K562 (cell line): ENCODE measurements around the gene ACTRT3. TPM values are rescaled to one million over a fixed set of nuclear protein-coding genes. Genes with fewer than 3 reads are reported as not detected.

Experiments used
- BRD9 ChIP-seq: fragments of 450-650 bp; IDR thresholded peaks from 2 replicates; pipeline ENCODE4 v1.6.1; 2018; ENCODE audit warnings: low read depth; ENCODE audit not compliant: partially characterized antibody
- CCNT2 ChIP-seq: IDR thresholded peaks from 2 replicates; pipeline ENCODE4 v1.6.1; 2011; ENCODE audit warnings: borderline replicate concordance, low read depth, mild to moderate bottlenecking, moderate library complexity, mixed read lengths, low read length; ENCODE audit not compliant: insufficient read length; ENCODE audit errors: extremely low read depth
- CEBPB ChIP-seq: fragments of 450-650 bp; IDR thresholded peaks from 2 replicates; pipeline ENCODE4 v1.6.1; 2016; ENCODE audit warnings: missing genetic modification characterization, missing compliant biosample characterization
- COPS2 ChIP-seq: fragments of 450-650 bp; conservative IDR thresholded peaks from 2 replicates; pipeline ENCODE4 v1.6.1; 2016; ENCODE audit warnings: mild to moderate bottlenecking, moderate library complexity
- CTCFL ChIP-seq: IDR thresholded peaks from 2 replicates; pipeline ENCODE4 v1.6.1; 2011; ENCODE audit warnings: borderline replicate concordance, low read depth, mild to moderate bottlenecking, moderate library complexity, low read length; ENCODE audit not compliant: insufficient read depth, poor library complexity, severe bottlenecking
- GTF2F1 ChIP-seq: IDR thresholded peaks from 2 replicates; pipeline ENCODE4 v1.6.1; 2011; ENCODE audit warnings: low read depth, low read length, improper control_type of control experiment
- KDM4B ChIP-seq, 2 experiments: fragments of 450-650 bp in 1 of 2; sonication (generic) in 1 of 2; IDR thresholded peaks; 2 replicates each; pipeline ENCODE4 v1.6.1; 2016 to 2017; ENCODE audit warnings: borderline replicate concordance in 2 of 2, antibody characterized with exemption in 1 of 2, low read depth in 1 of 2, mild to moderate bottlenecking in 1 of 2
- L3MBTL2 ChIP-seq: fragments of 450-650 bp; IDR thresholded peaks from 2 replicates; pipeline ENCODE4 v1.6.1; 2016; ENCODE audit warnings: mild to moderate bottlenecking, moderate library complexity
- NCOA1 ChIP-seq: fragments of 450-650 bp; IDR thresholded peaks from 2 replicates; pipeline ENCODE4 v1.6.1; 2016; ENCODE audit warnings: low read depth
- NKRF ChIP-seq: fragments of 450-650 bp; IDR thresholded peaks from 2 replicates; pipeline ENCODE4 v1.6.1; 2016; ENCODE audit warnings: borderline replicate concordance
- NR2F6 ChIP-seq: fragments of 450-650 bp; formaldehyde crosslinking; IDR thresholded peaks from 2 replicates; pipeline ENCODE4 v1.4.0; 2020; ENCODE audit warnings: mild to moderate bottlenecking
- SMARCC2 ChIP-seq: fragments of 450-650 bp; IDR thresholded peaks from 2 replicates; pipeline ENCODE4 v1.6.1; 2017; ENCODE audit warnings: antibody characterized with exemption, moderate library complexity, mild to moderate bottlenecking, low read depth
- SNAPC5 ChIP-seq: fragments of 250-450 bp; sonication (Bioruptor Pico); IDR thresholded peaks from 2 replicates; pipeline ENCODE4 v1.8.0; 2021; ENCODE audit warnings: moderate library complexity, mild to moderate bottlenecking, inconsistent platforms
- SREBF2 ChIP-seq: sonication (generic); formaldehyde crosslinking; IDR thresholded peaks from 2 replicates; pipeline ENCODE4 v1.4.0; 2020; ENCODE audit warnings: mild to moderate bottlenecking, missing genetic modification reagents
- SRSF3 ChIP-seq: fragments of 200-400 bp; formaldehyde crosslinking; IDR thresholded peaks from 2 replicates; pipeline ENCODE4 v1.6.1; 2016; ENCODE audit warnings: mild to moderate bottlenecking, low read length, moderate library complexity; ENCODE audit not compliant: insufficient read depth
- STAT5B ChIP-seq: fragments of 250-450 bp; sonication (Bioruptor Pico); IDR thresholded peaks from 2 replicates; pipeline ENCODE4 v1.8.0; 2021; ENCODE audit warnings: mild to moderate bottlenecking, inconsistent platforms
- SUPT5H ChIP-seq: fragments of 450-650 bp; IDR thresholded peaks from 2 replicates; pipeline ENCODE4 v1.6.1; 2016
- TRIM25 ChIP-seq: fragments of 450-650 bp; IDR thresholded peaks from 2 replicates; pipeline ENCODE4 v1.7.0; 2016; ENCODE audit warnings: borderline replicate concordance
- ZBTB17 ChIP-seq: fragments of 450-650 bp; formaldehyde crosslinking; IDR thresholded peaks from 2 replicates; pipeline ENCODE4 v1.4.0; 2020; ENCODE audit warnings: mild to moderate bottlenecking
- ZFP36 ChIP-seq: fragments of 150-350 bp; IDR thresholded peaks from 2 replicates; pipeline ENCODE4 v1.6.1; 2018; ENCODE audit warnings: low read length, low read depth; ENCODE audit not compliant: partially characterized antibody
- ZNF12 ChIP-seq: sonication (generic); formaldehyde crosslinking; IDR thresholded peaks from 2 replicates; pipeline ENCODE4 v1.4.0; 2020; ENCODE audit warnings: mild to moderate bottlenecking, missing genetic modification reagents
- ZNF197 ChIP-seq: fragments of 200-800 bp; sonication (Bioruptor generic); IDR thresholded peaks from 2 replicates; pipeline ENCODE4 v1.6.1; 2016; ENCODE audit warnings: low read depth, missing genetic modification characterization, missing compliant biosample characterization
- ZNF436 ChIP-seq: fragments of 250-450, 450-650 bp; sonication (Bioruptor Pico); formaldehyde crosslinking; IDR thresholded peaks from 2 replicates; pipeline ENCODE4 v1.7.0; 2020; ENCODE audit warnings: mild to moderate bottlenecking
- polyA plus RNA-seq, 8 experiments: library from polyadenylated mRNA; depleted of rRNA in 4 of 8; stranded (reverse) in 5 of 8; unstranded in 3 of 8; fragments of >200 nt; fragmentation: Nextera tagmentation in 2 of 8; fragmentation: Illumina TruSeq in 1 of 8; extraction: Ambion mirVana in 2 of 8; extraction: Trizol in 1 of 8; gene quantifications; 2 replicates each; pipeline versions ENCODE4 v1.2.1 to v1.2.3, GENCODE V29; 2011 to 2014; ENCODE audit warnings: inconsistent platforms in 1 of 8, missing spikeins in 1 of 8
- total RNA-seq, 7 experiments: library from RNA; depleted of rRNA in 6 of 7; stranded (reverse); fragments of >200 nt in 6 of 7; fragmentation: Illumina TruSeq in 2 of 7; extraction: Trizol in 2 of 7; gene quantifications; 2 replicates each; pipeline versions ENCODE4 v1.2.1 to v1.2.3, GENCODE V29; 2011 to 2021; ENCODE audit warnings: low replicate concordance in 1 of 7

The ACTRT3 gene
- total and polyA plus RNA-seq, 9 of the 15 experiments (the other 6 are each of a cell fraction or from before 2014, with no cell fraction given), result 0.06 to 0.11 (median 0.07) TPM; not detected in 5

- TF ChIP-seq STAT5B (CRISPR knock-in tag) (no peak), BRD9 (no peak), CTCFL (no peak), TRIM25 (no peak), ZFP36 (no peak), NR2F6 (CRISPR knock-in tag) (no peak), SNAPC5 (no peak), CEBPB (tag) (peak; percentile 88), SUPT5H (no peak), SREBF2 (CRISPR knock-in tag) (no peak), COPS2 (no peak), L3MBTL2 (no peak), ZNF12 (CRISPR knock-in tag) (no peak), GTF2F1 (no peak), ZBTB17 (no peak), SRSF3 (no peak), NCOA1 (peak; percentile 65; the same call in 1 of the 2 replicates), SMARCC2 (0 out of 2 replicates have a peak, but pooled peaks have one; percentile 48), CCNT2 (peak; percentile 79), KDM4B (IDR thresholded peaks at IDR 0.05; ENCODE audit: borderline replicate concordance in 2 of 2, low read depth in 1 of 2) (no peak), ZNF197 (CRISPR knock-in tag) (no peak), NKRF (no peak), ZNF436 (CRISPR knock-in tag) (no peak)
These were observed 12.0 kb upstream of the ACTRT3 start (continued) for GRCh38 chr3:169781209-169781855.
